Neural progenitor cell (in vitro differentiated cells): ENCODE data around the gene PER3. TPM values are rescaled to one million over a fixed set of nuclear protein-coding genes. Genes with fewer than 3 reads are reported as not detected.

Source experiments
- DNase-seq: peaks from one replicate; pipeline ENCODE4 v3.0.0-alpha.2; 2016; ENCODE audit warnings: low spot score
- H2AFZ ChIP-seq: fragments of 200-600 bp; sonication (generic); replicated peaks from 2 replicates; pipeline ENCODE4 v1.6.1; 2016; ENCODE audit warnings: antibody characterized with exemption
- H3F3A ChIP-seq: fragments of 200-600 bp; sonication (generic); 2 replicates; pipeline ENCODE4 v1.6.1; 2016; ENCODE audit warnings: antibody characterized with exemption, low read depth
- H3K27ac ChIP-seq: fragments of 200-600 bp; sonication (generic); 2 replicates; pipeline ENCODE4 v1.5.1; 2016; ENCODE audit warnings: mild to moderate bottlenecking
- H3K27me3 ChIP-seq: fragments of 200-600 bp; sonication (generic); 2 replicates; pipeline ENCODE4 v1.6.1; 2016; ENCODE audit warnings: mild to moderate bottlenecking, moderate library complexity
- H3K36me3 ChIP-seq: fragments of 200-600 bp; sonication (generic); 2 replicates; pipeline ENCODE4 v1.5.1; 2016
- H3K4me1 ChIP-seq: fragments of 200-600 bp; sonication (generic); 2 replicates; pipeline ENCODE4 v1.6.1; 2016; ENCODE audit warnings: mixed run types
- H3K4me2 ChIP-seq: fragments of 200-600 bp; sonication (generic); 2 replicates; pipeline ENCODE4 v1.6.1; 2016
- H3K4me3 ChIP-seq: fragments of 200-600 bp; sonication (generic); 2 replicates; pipeline ENCODE4 v1.5.1; 2016
- H3K79me2 ChIP-seq: fragments of 200-600 bp; sonication (generic); 2 replicates; pipeline ENCODE4 v1.6.1; 2016; ENCODE audit warnings: low read depth
- H3K9ac ChIP-seq: fragments of 200-600 bp; sonication (generic); 2 replicates; pipeline ENCODE4 v1.6.1; 2016
- H3K9me3 ChIP-seq: fragments of 200-600 bp; sonication (generic); 2 replicates; pipeline ENCODE4 v1.5.1; 2016; ENCODE audit warnings: low read depth
- H4K20me1 ChIP-seq: fragments of 200-600 bp; sonication (generic); 2 replicates; pipeline ENCODE4 v1.6.1; 2016; ENCODE audit warnings: low read depth
- H3K27ac Mint-ChIP-seq: 3 replicates; pipeline ENCODE4 v1.8.0; 2021; ENCODE audit warnings: mixed read lengths
- H3K27me3 Mint-ChIP-seq: 2 replicates; pipeline ENCODE4 v1.8.0; 2022; ENCODE audit warnings: low read depth, mild to moderate bottlenecking, inconsistent platforms, moderate library complexity, mixed read lengths; ENCODE audit not compliant: insufficient read depth
- H3K36me3 Mint-ChIP-seq: 3 replicates; pipeline ENCODE4 v1.8.0; 2021; ENCODE audit warnings: mixed read lengths
- H3K4me1 Mint-ChIP-seq: 3 replicates; pipeline ENCODE4 v1.8.0; 2021; ENCODE audit warnings: mixed read lengths
- H3K4me3 Mint-ChIP-seq: 3 replicates; pipeline ENCODE4 v1.8.0; 2021; ENCODE audit warnings: mild to moderate bottlenecking, moderate library complexity, mixed read lengths
- H3K9me3 Mint-ChIP-seq: 3 replicates; pipeline ENCODE4 v1.8.0; 2020; ENCODE audit warnings: mixed read lengths
- EZH2 ChIP-seq: fragments of 200-600 bp; sonication (generic); IDR thresholded peaks from 2 replicates; pipeline ENCODE4 v1.6.1; 2017; ENCODE audit warnings: antibody characterized with exemption, mild to moderate bottlenecking, moderate library complexity
- EZH2phosphoT487 ChIP-seq: fragments of 200-600 bp; sonication (generic); IDR thresholded peaks from 2 replicates; pipeline ENCODE4 v1.6.1; 2017; ENCODE audit warnings: antibody characterized with exemption
- total RNA-seq: library from RNA; depleted of rRNA; stranded (reverse); fragments of >200 nt; gene quantifications from 2 replicates; pipeline ENCODE4 v1.2.3, GENCODE V29; 2015; ENCODE audit warnings: low replicate concordance
- TF ChIP-seq, protein P1 (sequence below): fragments of 200-600 bp; sonication (generic); IDR thresholded peaks from 2 replicates; pipeline ENCODE4 v1.5.1; 2017; ENCODE audit warnings: antibody characterized with exemption, mild to moderate bottlenecking

The PER3 gene
- total RNA-seq, 1 donor from 2014 or later, result 3.6 TPM

GRCh38 chr1:7827126-7827955 is 43.2 kb downstream of the PER3 start:
- TF ChIP-seq EZH2phosphoT487 (no peak), EZH2 (no peak)
- TF ChIP-seq, protein P1, sequence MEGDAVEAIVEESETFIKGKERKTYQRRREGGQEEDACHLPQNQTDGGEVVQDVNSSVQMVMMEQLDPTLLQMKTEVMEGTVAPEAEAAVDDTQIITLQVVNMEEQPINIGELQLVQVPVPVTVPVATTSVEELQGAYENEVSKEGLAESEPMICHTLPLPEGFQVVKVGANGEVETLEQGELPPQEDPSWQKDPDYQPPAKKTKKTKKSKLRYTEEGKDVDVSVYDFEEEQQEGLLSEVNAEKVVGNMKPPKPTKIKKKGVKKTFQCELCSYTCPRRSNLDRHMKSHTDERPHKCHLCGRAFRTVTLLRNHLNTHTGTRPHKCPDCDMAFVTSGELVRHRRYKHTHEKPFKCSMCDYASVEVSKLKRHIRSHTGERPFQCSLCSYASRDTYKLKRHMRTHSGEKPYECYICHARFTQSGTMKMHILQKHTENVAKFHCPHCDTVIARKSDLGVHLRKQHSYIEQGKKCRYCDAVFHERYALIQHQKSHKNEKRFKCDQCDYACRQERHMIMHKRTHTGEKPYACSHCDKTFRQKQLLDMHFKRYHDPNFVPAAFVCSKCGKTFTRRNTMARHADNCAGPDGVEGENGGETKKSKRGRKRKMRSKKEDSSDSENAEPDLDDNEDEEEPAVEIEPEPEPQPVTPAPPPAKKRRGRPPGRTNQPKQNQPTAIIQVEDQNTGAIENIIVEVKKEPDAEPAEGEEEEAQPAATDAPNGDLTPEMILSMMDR, result no peak

GRCh38 chr1:7831458-7831857 is 47.4 kb downstream of the PER3 start:
- no peak for DNase-seq
- Mint-ChIP-seq H3K36me3 (peaks cover 13% of the 10 kb centered on the region), H3K9me3 (no peaks in the 10 kb centered on the region), H3K27ac (no peak overlapping the region), H3K27me3 (no peaks in the 10 kb centered on the region), H3K4me3 (no peak overlapping the region), H3K4me1 (no peaks in the 10 kb centered on the region)
- no peaks in the 10 kb centered on the region for H4K20me1 ChIP-seq
- TF ChIP-seq, protein P1, result no peak
- TF ChIP-seq EZH2phosphoT487 (no peak), EZH2 (no peak)
- no peaks in the 10 kb centered on the region for H3K4me1 ChIP-seq
- no peak overlapping the region for H2AFZ ChIP-seq
- no peak overlapping the region for H3K27ac ChIP-seq
- H3K27me3 ChIP-seq, result no peaks in the 10 kb centered on the region
- no peak overlapping the region for H3K4me3 ChIP-seq
- H3K79me2 ChIP-seq, result no peaks in the 10 kb centered on the region
- H3K9ac ChIP-seq, result no peak overlapping the region
- H3K9me3 ChIP-seq, result no peaks in the 10 kb centered on the region
- peaks cover 6% of the 10 kb centered on the region for H3K36me3 ChIP-seq
- no peak overlapping the region for H3K4me2 ChIP-seq
- H3F3A ChIP-seq, result no peaks in the 10 kb centered on the region

More at GRCh38 chr1:7827126-7827955, 43.2 kb downstream of the PER3 start:
- no peaks in the 10 kb centered on the region for H4K20me1 ChIP-seq
- no peak overlapping the region for H3K4me3 ChIP-seq
- no peaks in the 10 kb centered on the region for H3K27me3 Mint-ChIP-seq
- H3F3A ChIP-seq, result peaks cover 6% of the 10 kb centered on the region
- H3K4me3 Mint-ChIP-seq, result no peak overlapping the region
- H2AFZ ChIP-seq, result no peak overlapping the region
- H3K9me3 ChIP-seq, result no peaks in the 10 kb centered on the region
- no peak overlapping the region for H3K9ac ChIP-seq
- peaks cover 6% of the 10 kb centered on the region for H3K36me3 ChIP-seq
- H3K9me3 Mint-ChIP-seq, result no peaks in the 10 kb centered on the region
- no peak overlapping the region for H3K27ac ChIP-seq
- no peak overlapping the region for H3K27ac Mint-ChIP-seq
- no peaks in the 10 kb centered on the region for H3K27me3 ChIP-seq
- H3K79me2 ChIP-seq, result no peaks in the 10 kb centered on the region
- H3K4me1 ChIP-seq, result peaks cover 9% of the 10 kb centered on the region
- H3K4me1 Mint-ChIP-seq, result no peaks in the 10 kb centered on the region
- DNase-seq, result no peak
- peaks cover 5% of the 10 kb centered on the region for H3K36me3 Mint-ChIP-seq
- no peak overlapping the region for H3K4me2 ChIP-seq

GRCh38 chr1:7833035-7833434 is 48.9 kb downstream of the PER3 start:
- Histone ChIP-seq H3K4me1 (no peaks in the 10 kb centered on the region), H3K79me2 (no peaks in the 10 kb centered on the region), H3K9ac (no peak overlapping the region), H3K9me3 (no peaks in the 10 kb centered on the region), H3K4me3 (no peak overlapping the region), H3K36me3 (peaks cover 6% of the 10 kb centered on the region), H2AFZ (no peak overlapping the region), H3F3A (no peaks in the 10 kb centered on the region), H4K20me1 (no peaks in the 10 kb centered on the region), H3K27me3 (no peaks in the 10 kb centered on the region), H3K4me2 (no peak overlapping the region), H3K27ac (no peak overlapping the region)
- H3K9me3 Mint-ChIP-seq, result peaks cover 4% of the 10 kb centered on the region
- H3K27me3 Mint-ChIP-seq, result no peaks in the 10 kb centered on the region
- TF ChIP-seq EZH2phosphoT487 (no peak), EZH2 (no peak)
- TF ChIP-seq, protein P1, result no peak
- no peak overlapping the region for H3K27ac Mint-ChIP-seq
- H3K4me1 Mint-ChIP-seq, result no peaks in the 10 kb centered on the region
- DNase-seq, result no peak
- H3K36me3 Mint-ChIP-seq, result peaks cover 24% of the 10 kb centered on the region
- H3K4me3 Mint-ChIP-seq, result no peak overlapping the region
